ENCODE results near the gene RAE1.

- no peak for TF ChIP-seq RAD21 (IDR thresholded peaks at IDR 0.05; ENCODE audit: low read depth)
- no peak for TF ChIP-seq EGR1 (IDR thresholded peaks at IDR 0.05)
- TF ChIP-seq, protein P1, sequence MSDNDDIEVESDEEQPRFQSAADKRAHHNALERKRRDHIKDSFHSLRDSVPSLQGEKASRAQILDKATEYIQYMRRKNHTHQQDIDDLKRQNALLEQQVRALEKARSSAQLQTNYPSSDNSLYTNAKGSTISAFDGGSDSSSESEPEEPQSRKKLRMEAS (IDR thresholded peaks at IDR 0.05): no peak
- no peak for TF ChIP-seq USF1 (IDR thresholded peaks at IDR 0.05)
- no peak for TF ChIP-seq REST (IDR thresholded peaks at IDR 0.05; ENCODE audit: low read depth)
- TF ChIP-seq EP300 (IDR thresholded peaks at IDR 0.05; ENCODE audit: borderline replicate concordance): no peak
- no peak for TF ChIP-seq TEAD4 (IDR thresholded peaks at IDR 0.05)
- no peak for TF ChIP-seq YY1 (IDR thresholded peaks at IDR 0.05; ENCODE audit: low read depth)
- no peak for TF ChIP-seq CEBPB (IDR thresholded peaks at IDR 0.05)
- no peak for TF ChIP-seq TAF1 (IDR thresholded peaks at IDR 0.05; ENCODE audit: low read depth)
- no peak for TF ChIP-seq TCF12 (IDR thresholded peaks at IDR 0.05; ENCODE audit: low read depth)
- TF ChIP-seq NFIC (IDR thresholded peaks at IDR 0.05): no peak
- no peak for TF ChIP-seq CREB1 (IDR thresholded peaks at IDR 0.05; ENCODE audit: low read depth)
Observed at GRCh38 chr20:57317316-57317788, 33.7 kb upstream of the RAE1 start.
